SK-N-SH (cell line): Measurements from ENCODE around the gene RBM7. TPM values are rescaled to one million over a fixed set of nuclear protein-coding genes. Genes with fewer than 3 reads are reported as not detected.
A peak's percentile ranks its signal among the peaks of the same experiment; 100 is the strongest.

Source experiments
- CTCF ChIA-PET: fragments of 300-600, 350-600 bp; formaldehyde crosslinking; extraction: SDS; loops from one replicate; lab custom pipeline; 2021; lab: Yijun Ruan, JAX
- POLR2A ChIA-PET: fragments of 350-600 bp; sonication (Branson Sonifier 250); formaldehyde crosslinking; extraction: SDS; loops from one replicate; lab custom pipeline; 2020; ENCODE audit warnings: antibody characterized with exemption, inconsistent platforms; lab: Yijun Ruan, JAX
- DNase-seq: peaks from one replicate; pipeline ENCODE4 v3.0.0; 2012
- H2AFZ ChIP-seq: fragments of 200-600 bp; sonication (generic); 2 replicates; pipeline ENCODE4 v1.8.1; 2016; ENCODE audit warnings: antibody characterized with exemption, mild to moderate bottlenecking, low read depth
- H3F3A ChIP-seq: fragments of 200-600 bp; sonication (generic); replicated peaks from 2 replicates; pipeline ENCODE3; 2016; ENCODE audit warnings: antibody characterized with exemption, mild to moderate bottlenecking; ENCODE audit not compliant: insufficient read depth
- H3K27ac ChIP-seq, 2 experiments: fragments of 200-500 bp in 1 of 2; fragments of 200-600 bp in 1 of 2; sonication (Bioruptor generic) in 1 of 2; sonication (generic), shearing (Covaris generic) in 1 of 2; 2 replicates each; pipeline versions ENCODE4 v1.5.1 to v1.6.1; 2014 to 2016; ENCODE audit warnings: low read depth in 2 of 2, inconsistent platforms in 1 of 2, low read length in 1 of 2, mild to moderate bottlenecking in 1 of 2, mixed read lengths in 1 of 2
- H3K27me3 ChIP-seq: fragments of 200-600 bp; sonication (generic), shearing (Covaris generic); 2 replicates; pipeline ENCODE4 v1.6.1; 2016; ENCODE audit warnings: mixed run types; ENCODE audit not compliant: insufficient read depth
- H3K36me3 ChIP-seq, 2 experiments: fragments of 200-500 bp in 1 of 2; fragments of 200-600 bp in 1 of 2; sonication (Bioruptor generic) in 1 of 2; sonication (generic) in 1 of 2; replicated peaks in 1 of 2; 2 replicates each; pipeline versions ENCODE3 to v1.5.1; 2014 to 2016; ENCODE audit warnings: low read length in 1 of 2, mild to moderate bottlenecking in 1 of 2; ENCODE audit not compliant: insufficient read depth in 2 of 2, control insufficient read depth in 1 of 2
- H3K4me1 ChIP-seq, 2 experiments: fragments of 200-500 bp in 1 of 2; fragments of 200-600 bp in 1 of 2; sonication (Bioruptor generic) in 1 of 2; sonication (generic), shearing (Covaris generic) in 1 of 2; 2 replicates each; pipeline versions ENCODE4 v1.5.1 to v1.6.1; 2014 to 2016; ENCODE audit warnings: low read depth in 1 of 2, low read length in 1 of 2, mixed run types in 1 of 2; ENCODE audit not compliant: insufficient read depth in 2 of 2, control insufficient read depth in 1 of 2
- H3K4me2 ChIP-seq: fragments of 200-600 bp; sonication (generic), shearing (Covaris generic); 2 replicates; pipeline ENCODE4 v1.6.1; 2017; ENCODE audit warnings: mixed run types
- H3K4me3 ChIP-seq, 2 experiments: fragments of 200-500 bp in 1 of 2; fragments of 200-600 bp in 1 of 2; sonication (Bioruptor generic) in 1 of 2; sonication (generic), shearing (Covaris generic) in 1 of 2; 2 replicates each; pipeline versions ENCODE4 v1.5.1 to v1.8.1; 2014 to 2016; ENCODE audit warnings: low read depth in 2 of 2, inconsistent platforms in 1 of 2, low read length in 1 of 2, mild to moderate bottlenecking in 1 of 2, mixed read lengths in 1 of 2, moderate library complexity in 1 of 2
- H3K79me2 ChIP-seq: fragments of 200-600 bp; sonication (generic); 2 replicates; pipeline ENCODE4 v1.8.1; 2017; ENCODE audit warnings: mild to moderate bottlenecking; ENCODE audit not compliant: insufficient read depth
- H3K9ac ChIP-seq: fragments of 200-600 bp; sonication (generic); 2 replicates; pipeline ENCODE4 v1.6.1; 2017; ENCODE audit warnings: mixed run types
- H3K9me2 ChIP-seq: fragments of 200-600 bp; sonication (generic); 2 replicates; pipeline ENCODE4 v1.6.1; 2017; ENCODE audit warnings: mixed run types
- H3K9me3 ChIP-seq: fragments of 200-600 bp; sonication (generic); 2 replicates; pipeline ENCODE4 v1.6.1; 2017; ENCODE audit warnings: mixed run types, mild to moderate bottlenecking, moderate library complexity
- H4K20me1 ChIP-seq: fragments of 200-600 bp; sonication (generic); 2 replicates; pipeline ENCODE4 v1.6.1; 2017; ENCODE audit warnings: mild to moderate bottlenecking, mixed run types; ENCODE audit not compliant: insufficient read depth
- EP300 ChIP-seq, 2 experiments: IDR thresholded peaks; 2 replicates each; pipeline versions ENCODE4 v1.4.0 to v1.6.1; 2012; ENCODE audit warnings: borderline replicate concordance in 1 of 2, low read depth in 1 of 2, low read length in 1 of 2
- FOSL2 ChIP-seq: IDR thresholded peaks from 2 replicates; pipeline ENCODE4 v1.4.0; 2012; ENCODE audit warnings: low read depth, mild to moderate bottlenecking, moderate library complexity, borderline replicate concordance
- JUND ChIP-seq: IDR thresholded peaks from 2 replicates; pipeline ENCODE4 v1.4.0; 2012
- MEF2A ChIP-seq: IDR thresholded peaks from 2 replicates; pipeline ENCODE4 v1.4.0; 2012; ENCODE audit warnings: low read depth, borderline replicate concordance
- NFIC ChIP-seq: IDR thresholded peaks from 2 replicates; pipeline ENCODE4 v1.4.0; 2012; ENCODE audit warnings: borderline replicate concordance
- POLR2AphosphoS5 ChIP-seq: IDR thresholded peaks from 2 replicates; pipeline ENCODE4 v1.6.1; 2012; ENCODE audit warnings: low read depth, low read length
- RAD21 ChIP-seq: IDR thresholded peaks from 2 replicates; pipeline ENCODE4 v1.6.1; 2012; ENCODE audit warnings: mild to moderate bottlenecking, low read length
- RXRA ChIP-seq: IDR thresholded peaks from 2 replicates; pipeline ENCODE4 v1.4.0; 2012; ENCODE audit warnings: low read depth, mild to moderate bottlenecking, borderline replicate concordance
- SIN3A ChIP-seq: IDR thresholded peaks from 2 replicates; pipeline ENCODE4 v1.6.1; 2012; ENCODE audit warnings: low read depth, mild to moderate bottlenecking, low read length, moderate library complexity, borderline replicate concordance
- SMC3 ChIP-seq: IDR thresholded peaks from 2 replicates; pipeline ENCODE4 v1.6.1; 2012; ENCODE audit warnings: low read depth, low read length, improper control_type of control experiment
- TCF12 ChIP-seq: IDR thresholded peaks from 2 replicates; pipeline ENCODE4 v1.4.0; 2012
- TEAD4 ChIP-seq: IDR thresholded peaks from 2 replicates; pipeline ENCODE4 v1.4.0; 2012; ENCODE audit warnings: mild to moderate bottlenecking, borderline replicate concordance; ENCODE audit not compliant: insufficient read depth
- WGBS: methylation state at CpG from one replicate; pipeline ENCODE4 v1.1.6; 2017; ENCODE audit warnings: low lambda C conversion rate; 5-methylcytosine and 5-hydroxymethylcytosine counted together
- polyA plus RNA-seq, 3 experiments: library from polyadenylated mRNA; depleted of rRNA; stranded (reverse); fragments of >200 nt; gene quantifications; 2 replicates each; pipeline ENCODE4 v1.2.3, GENCODE V29; 2012
- TF ChIP-seq, protein P1 (sequence below): IDR thresholded peaks from 2 replicates; pipeline ENCODE4 v1.4.0; 2012; ENCODE audit warnings: low read depth, borderline replicate concordance
- TF ChIP-seq, protein P2 (sequence below): IDR thresholded peaks from 2 replicates; pipeline ENCODE4; 2012
- TF ChIP-seq, protein P3 (sequence below): IDR thresholded peaks from 2 replicates; pipeline ENCODE4 v1.6.1; 2012; ENCODE audit warnings: mild to moderate bottlenecking, low read depth, low read length, moderate library complexity
- TF ChIP-seq, protein P4 (sequence below): fragments of 150-350 bp; IDR thresholded peaks from 2 replicates; pipeline ENCODE4 v1.6.1; 2016; ENCODE audit warnings: mild to moderate bottlenecking, low read depth, low read length

Gene RBM7
- polyA plus RNA-seq, 1 of the 3 experiments (the other 2 are of a cell fraction), result 19.5 TPM

DNA sequence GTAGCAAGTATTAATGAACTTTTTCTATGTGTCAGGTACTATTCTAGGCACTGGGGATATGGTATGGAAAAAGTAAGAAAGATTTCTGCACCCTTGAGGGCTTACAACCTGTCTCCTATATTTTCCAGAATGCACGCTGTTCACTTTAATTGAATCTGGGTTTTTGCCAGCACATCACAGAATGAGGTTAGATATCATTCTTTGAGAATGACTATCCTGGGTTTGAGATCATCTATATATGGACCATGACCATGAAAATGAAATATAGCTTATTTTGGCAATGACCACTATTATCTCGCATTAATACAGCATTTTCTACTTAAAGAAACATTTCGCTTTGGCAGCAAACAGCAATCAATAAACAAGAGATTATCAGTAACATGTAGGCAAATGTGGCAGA is 47.0 kb upstream of the RBM7 start:
- Histone ChIP-seq H3K9ac (0 out of 2 replicates have a peak overlapping the region, but pooled peaks have one; percentile 7), H3K36me3 (no peaks in the 10 kb centered on the region), H3K9me2 (no peaks in the 10 kb centered on the region), H3K27me3 (no peaks in the 10 kb centered on the region), H4K20me1 (no peaks in the 10 kb centered on the region), H3K4me1 (no peaks in the 10 kb centered on the region), H3K27ac (peak overlapping the region in 1 of 2 experiments; percentile 55; a peak in 2 of 4 replicates), H3K79me2 (no peaks in the 10 kb centered on the region), H3K4me2 (no peak overlapping the region), H3K4me3 (no peak overlapping the region), H3K9me3 (no peaks in the 10 kb centered on the region), H2AFZ (no peak overlapping the region), H3F3A (peaks cover 24% of the 10 kb centered on the region)
- TF ChIP-seq SMC3 (no peak), JUND (peak; percentile 50), SIN3A (no peak), EP300 (IDR thresholded peaks at IDR 0.05; ENCODE audit: borderline replicate concordance in 1 of 2, low read depth in 1 of 2, low read length in 1 of 2) (0 out of 4 replicates have a peak, but pooled peaks of 1 of the 2 experiments have one; percentile 13), NFIC (peak; percentile 55), FOSL2 (0 out of 2 replicates have a peak, but pooled peaks have one; percentile 24), RXRA (no peak; the same call in 1 of the 2 replicates), MEF2A (0 out of 2 replicates have a peak, but pooled peaks have one; percentile 26), TCF12 (no peak)
- TF ChIP-seq, protein P1, sequence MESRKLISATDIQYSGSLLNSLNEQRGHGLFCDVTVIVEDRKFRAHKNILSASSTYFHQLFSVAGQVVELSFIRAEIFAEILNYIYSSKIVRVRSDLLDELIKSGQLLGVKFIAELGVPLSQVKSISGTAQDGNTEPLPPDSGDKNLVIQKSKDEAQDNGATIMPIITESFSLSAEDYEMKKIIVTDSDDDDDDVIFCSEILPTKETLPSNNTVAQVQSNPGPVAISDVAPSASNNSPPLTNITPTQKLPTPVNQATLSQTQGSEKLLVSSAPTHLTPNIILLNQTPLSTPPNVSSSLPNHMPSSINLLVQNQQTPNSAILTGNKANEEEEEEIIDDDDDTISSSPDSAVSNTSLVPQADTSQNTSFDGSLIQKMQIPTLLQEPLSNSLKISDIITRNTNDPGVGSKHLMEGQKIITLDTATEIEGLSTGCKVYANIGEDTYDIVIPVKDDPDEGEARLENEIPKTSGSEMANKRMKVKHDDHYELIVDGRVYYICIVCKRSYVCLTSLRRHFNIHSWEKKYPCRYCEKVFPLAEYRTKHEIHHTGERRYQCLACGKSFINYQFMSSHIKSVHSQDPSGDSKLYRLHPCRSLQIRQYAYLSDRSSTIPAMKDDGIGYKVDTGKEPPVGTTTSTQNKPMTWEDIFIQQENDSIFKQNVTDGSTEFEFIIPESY, result no peak
- TF ChIP-seq, protein P2, sequence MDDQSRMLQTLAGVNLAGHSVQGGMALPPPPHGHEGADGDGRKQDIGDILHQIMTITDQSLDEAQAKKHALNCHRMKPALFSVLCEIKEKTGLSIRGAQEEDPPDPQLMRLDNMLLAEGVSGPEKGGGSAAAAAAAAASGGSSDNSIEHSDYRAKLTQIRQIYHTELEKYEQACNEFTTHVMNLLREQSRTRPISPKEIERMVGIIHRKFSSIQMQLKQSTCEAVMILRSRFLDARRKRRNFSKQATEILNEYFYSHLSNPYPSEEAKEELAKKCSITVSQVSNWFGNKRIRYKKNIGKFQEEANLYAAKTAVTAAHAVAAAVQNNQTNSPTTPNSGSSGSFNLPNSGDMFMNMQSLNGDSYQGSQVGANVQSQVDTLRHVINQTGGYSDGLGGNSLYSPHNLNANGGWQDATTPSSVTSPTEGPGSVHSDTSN, result 0 out of 2 replicates have a peak, but pooled peaks have one; percentile 8
- no peak for DNase-seq
- 68% methylated on average over 3 of the region's 3 CpGs for WGBS
- ChIA-PET POLR2A (no interaction called here), CTCF (no interaction called here)

DNA sequence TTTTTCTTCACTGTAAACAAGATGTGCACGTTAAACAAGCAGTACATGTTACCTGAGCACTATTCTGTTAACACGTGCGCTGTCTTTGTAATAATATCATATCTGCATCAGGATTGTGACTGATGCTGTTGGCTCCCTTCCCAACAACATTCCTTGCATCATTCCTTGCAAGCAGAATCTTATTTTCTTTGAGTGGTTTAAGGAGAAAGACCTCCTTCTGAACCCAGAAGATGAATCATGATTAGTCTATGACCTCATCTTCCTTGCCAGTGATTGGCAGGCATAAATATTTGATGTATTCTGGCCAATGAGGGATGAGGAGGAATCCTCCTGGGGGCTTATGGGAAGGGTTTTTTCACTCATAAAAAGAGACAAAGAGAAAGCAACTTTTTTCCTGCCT is 46.4 kb upstream of the RBM7 start:
- 0 out of 2 replicates have a peak overlapping the region, but pooled peaks have one; percentile 5 for H3K4me2 ChIP-seq
- no peak for DNase-seq
- POLR2A ChIA-PET, result no interaction called here
- peaks cover 22% of the 10 kb centered on the region for H3F3A ChIP-seq
- CTCF ChIA-PET, result no interaction called here
- no peaks in the 10 kb centered on the region for H3K79me2 ChIP-seq
- H3K27me3 ChIP-seq, result no peaks in the 10 kb centered on the region
- H3K27ac ChIP-seq, result peak overlapping the region in 1 of 2 experiments; percentile 55; a peak in 2 of 4 replicates
- H3K9me2 ChIP-seq, result no peaks in the 10 kb centered on the region
- H3K9ac ChIP-seq, result 0 out of 2 replicates have a peak overlapping the region, but pooled peaks have one; percentile 7
- H3K4me3 ChIP-seq, result no peak overlapping the region
- no peaks in the 10 kb centered on the region for H3K9me3 ChIP-seq
- peaks cover 0 to 3% of the 10 kb centered on the region in 2 experiments; a peak in 2 of 4 replicates for H3K4me1 ChIP-seq
- no peaks in the 10 kb centered on the region for H3K36me3 ChIP-seq
- H4K20me1 ChIP-seq, result no peaks in the 10 kb centered on the region
- WGBS, result 70% methylated on average over 3 of the region's 3 CpGs
- H2AFZ ChIP-seq, result no peak overlapping the region
- TF ChIP-seq, protein P2, result peak; percentile 88
- TF ChIP-seq, protein P3, sequence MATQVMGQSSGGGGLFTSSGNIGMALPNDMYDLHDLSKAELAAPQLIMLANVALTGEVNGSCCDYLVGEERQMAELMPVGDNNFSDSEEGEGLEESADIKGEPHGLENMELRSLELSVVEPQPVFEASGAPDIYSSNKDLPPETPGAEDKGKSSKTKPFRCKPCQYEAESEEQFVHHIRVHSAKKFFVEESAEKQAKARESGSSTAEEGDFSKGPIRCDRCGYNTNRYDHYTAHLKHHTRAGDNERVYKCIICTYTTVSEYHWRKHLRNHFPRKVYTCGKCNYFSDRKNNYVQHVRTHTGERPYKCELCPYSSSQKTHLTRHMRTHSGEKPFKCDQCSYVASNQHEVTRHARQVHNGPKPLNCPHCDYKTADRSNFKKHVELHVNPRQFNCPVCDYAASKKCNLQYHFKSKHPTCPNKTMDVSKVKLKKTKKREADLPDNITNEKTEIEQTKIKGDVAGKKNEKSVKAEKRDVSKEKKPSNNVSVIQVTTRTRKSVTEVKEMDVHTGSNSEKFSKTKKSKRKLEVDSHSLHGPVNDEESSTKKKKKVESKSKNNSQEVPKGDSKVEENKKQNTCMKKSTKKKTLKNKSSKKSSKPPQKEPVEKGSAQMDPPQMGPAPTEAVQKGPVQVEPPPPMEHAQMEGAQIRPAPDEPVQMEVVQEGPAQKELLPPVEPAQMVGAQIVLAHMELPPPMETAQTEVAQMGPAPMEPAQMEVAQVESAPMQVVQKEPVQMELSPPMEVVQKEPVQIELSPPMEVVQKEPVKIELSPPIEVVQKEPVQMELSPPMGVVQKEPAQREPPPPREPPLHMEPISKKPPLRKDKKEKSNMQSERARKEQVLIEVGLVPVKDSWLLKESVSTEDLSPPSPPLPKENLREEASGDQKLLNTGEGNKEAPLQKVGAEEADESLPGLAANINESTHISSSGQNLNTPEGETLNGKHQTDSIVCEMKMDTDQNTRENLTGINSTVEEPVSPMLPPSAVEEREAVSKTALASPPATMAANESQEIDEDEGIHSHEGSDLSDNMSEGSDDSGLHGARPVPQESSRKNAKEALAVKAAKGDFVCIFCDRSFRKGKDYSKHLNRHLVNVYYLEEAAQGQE, result no peak
- TF ChIP-seq TCF12, result peak; percentile 68
- TF ChIP-seq MEF2A, result no peak
- no peak for TF ChIP-seq RAD21
- no peak; the same call in 1 of the 2 replicates for TF ChIP-seq POLR2AphosphoS5
- peak; percentile 75; the same call in 1 of the 2 replicates for TF ChIP-seq TEAD4
- TF ChIP-seq, protein P4, sequence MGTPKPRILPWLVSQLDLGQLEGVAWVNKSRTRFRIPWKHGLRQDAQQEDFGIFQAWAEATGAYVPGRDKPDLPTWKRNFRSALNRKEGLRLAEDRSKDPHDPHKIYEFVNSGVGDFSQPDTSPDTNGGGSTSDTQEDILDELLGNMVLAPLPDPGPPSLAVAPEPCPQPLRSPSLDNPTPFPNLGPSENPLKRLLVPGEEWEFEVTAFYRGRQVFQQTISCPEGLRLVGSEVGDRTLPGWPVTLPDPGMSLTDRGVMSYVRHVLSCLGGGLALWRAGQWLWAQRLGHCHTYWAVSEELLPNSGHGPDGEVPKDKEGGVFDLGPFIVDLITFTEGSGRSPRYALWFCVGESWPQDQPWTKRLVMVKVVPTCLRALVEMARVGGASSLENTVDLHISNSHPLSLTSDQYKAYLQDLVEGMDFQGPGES, result no peak
- peak; percentile 91 for TF ChIP-seq NFIC
- peak; percentile 81 for TF ChIP-seq FOSL2
